Measurements from ENCODE around the gene SOBP.

The SOBP gene

GRCh38 chr6:107606407-107606806, 116.5 kb downstream of the SOBP start:
- Mint-ChIP-seq H3K27ac (no peak overlapping the region), H3K9me3 (no peaks in the 10 kb centered on the region), H3K27me3 (ENCODE audit: low read depth) (no peaks in the 10 kb centered on the region), H3K4me3 (no peak overlapping the region), H3K4me1 (peaks cover 66% of the 10 kb centered on the region), H3K36me3 (ENCODE audit: low read depth) (peaks cover 18% of the 10 kb centered on the region)
- TF ChIP-seq CTCF (IDR thresholded peaks at IDR 0.05; ENCODE audit: unreplicated experiment in 3 of 3): no peak

GRCh38 chr6:107607116-107607515, 117.2 kb downstream of the SOBP start:
- no peak overlapping the region for H3K27ac Mint-ChIP-seq
- peaks cover 66% of the 10 kb centered on the region for H3K4me1 Mint-ChIP-seq
- H3K36me3 Mint-ChIP-seq (ENCODE audit: low read depth): peaks cover 21% of the 10 kb centered on the region
- TF ChIP-seq CTCF (IDR thresholded peaks at IDR 0.05; ENCODE audit: unreplicated experiment in 3 of 3): no peak
- H3K9me3 Mint-ChIP-seq: no peaks in the 10 kb centered on the region
- no peak overlapping the region for H3K4me3 Mint-ChIP-seq
- no peaks in the 10 kb centered on the region for H3K27me3 Mint-ChIP-seq (ENCODE audit: low read depth)

- TF ChIP-seq CTCF (IDR thresholded peaks at IDR 0.05; ENCODE audit: unreplicated experiment in 3 of 3): no peak
- peaks cover 28% of the 10 kb centered on the region for H3K36me3 Mint-ChIP-seq (ENCODE audit: low read depth)
- H3K4me1 Mint-ChIP-seq: peaks cover 71% of the 10 kb centered on the region
- no peaks in the 10 kb centered on the region for H3K27me3 Mint-ChIP-seq (ENCODE audit: low read depth)
- H3K27ac Mint-ChIP-seq: peak overlapping the region; percentile 79 to 91 (median 84)
- no peaks in the 10 kb centered on the region for H3K9me3 Mint-ChIP-seq
- H3K4me3 Mint-ChIP-seq: peak overlapping the region in 1 of 3 experiments; percentile 15
Observed at GRCh38 chr6:107611094-107611810, 121.3 kb downstream of the SOBP start.

GRCh38 chr6:107612762-107613415, 123.0 kb downstream of the SOBP start:
- Mint-ChIP-seq H3K9me3 (no peaks in the 10 kb centered on the region), H3K36me3 (ENCODE audit: low read depth) (peaks cover 27% of the 10 kb centered on the region), H3K27me3 (ENCODE audit: low read depth) (no peaks in the 10 kb centered on the region), H3K27ac (peak overlapping the region; percentile 1 to 79 (median 47)), H3K4me3 (no peak overlapping the region), H3K4me1 (peaks cover 76% of the 10 kb centered on the region)
- no peak for TF ChIP-seq CTCF (IDR thresholded peaks at IDR 0.05; ENCODE audit: unreplicated experiment in 3 of 3)

- peak overlapping the region in 1 of 3 experiments; percentile 79 for H3K27ac Mint-ChIP-seq
- no peak for TF ChIP-seq CTCF (IDR thresholded peaks at IDR 0.05; ENCODE audit: unreplicated experiment in 3 of 3)
- peaks cover 76% of the 10 kb centered on the region for H3K4me1 Mint-ChIP-seq
- no peaks in the 10 kb centered on the region for H3K9me3 Mint-ChIP-seq
- peaks cover 21% of the 10 kb centered on the region for H3K36me3 Mint-ChIP-seq (ENCODE audit: low read depth)
- H3K27me3 Mint-ChIP-seq (ENCODE audit: low read depth): no peaks in the 10 kb centered on the region
- H3K4me3 Mint-ChIP-seq: no peak overlapping the region
Observed at GRCh38 chr6:107613651-107614379, 123.9 kb downstream of the SOBP start.

Measured in nephron (organoid).